Measurements from ENCODE around the gene NRXN3.

NRXN3 gene

GRCh38 chr14:79328863-79329262 is 1158.7 kb downstream of the NRXN3 start:
- no peak for DNase-seq (ENCODE audit: low read depth, low spot score)
- H3K4me3 ChIP-seq (ENCODE audit: low read depth, low read length) = no peak overlapping the region
- TF ChIP-seq CTCF (IDR thresholded peaks at IDR 0.05; ENCODE audit: insufficient read depth, low read length, missing control alignments) = no peak
- ChIA-PET CTCF (interaction anchor here (0.9 to 1.5 kb wide), 4 partner anchors 8 to 370 kb away, joined by 3 to 4 read pairs (median 4); no protein-coding TSS in a partner anchor), POLR2A (interaction anchor here (0.6 kb wide), 1 partner anchor 89 kb away, joined by 4 read pairs; no protein-coding TSS in a partner anchor)

GRCh38 chr14:79331830-79332229 is 1161.7 kb downstream of the NRXN3 start:
- no peak overlapping the region for H3K4me3 ChIP-seq (ENCODE audit: low read depth, low read length)
- ChIA-PET CTCF (no interaction called here), POLR2A (no interaction called here)
- TF ChIP-seq CTCF (IDR thresholded peaks at IDR 0.05; ENCODE audit: insufficient read depth, low read length, missing control alignments) = no peak
- no peak for DNase-seq (ENCODE audit: low read depth, low spot score)

GRCh38 chr14:79332504-79333197 is 1162.5 kb downstream of the NRXN3 start:
- DNase-seq (ENCODE audit: low read depth, low spot score) = no peak

GRCh38 chr14:79333198-79333546 is 1163.0 kb downstream of the NRXN3 start:
- ChIA-PET CTCF (no interaction called here), POLR2A (no interaction called here)
- no peak for TF ChIP-seq CTCF (IDR thresholded peaks at IDR 0.05; ENCODE audit: insufficient read depth, low read length, missing control alignments)
- H3K4me3 ChIP-seq (ENCODE audit: low read depth, low read length) = no peak overlapping the region
- no peak for DNase-seq (ENCODE audit: low read depth, low spot score)

More at GRCh38 chr14:79332504-79333197, 1162.5 kb downstream of the NRXN3 start:
- no peak for TF ChIP-seq CTCF (IDR thresholded peaks at IDR 0.05; ENCODE audit: insufficient read depth, low read length, missing control alignments)
- ChIA-PET POLR2A (no interaction called here), CTCF (no interaction called here)
- no peak overlapping the region for H3K4me3 ChIP-seq (ENCODE audit: low read depth, low read length)

- H3K4me3 ChIP-seq (ENCODE audit: low read depth, low read length) = no peak overlapping the region
- CTCF ChIA-PET = no interaction called here
These were observed 1164.1 kb downstream of the NRXN3 start for GRCh38 chr14:79334272-79334671.

GRCh38 chr14:79337761-79338160 is 1167.6 kb downstream of the NRXN3 start:
- POLR2A ChIA-PET = no interaction called here
- CTCF ChIA-PET = no interaction called here
- no peak overlapping the region for H3K4me3 ChIP-seq (ENCODE audit: low read depth, low read length)
- DNase-seq (ENCODE audit: low read depth, low spot score) = no peak
- no peak for TF ChIP-seq CTCF (IDR thresholded peaks at IDR 0.05; ENCODE audit: insufficient read depth, low read length, missing control alignments)

More at GRCh38 chr14:79334272-79334671, 1164.1 kb downstream of the NRXN3 start:
- no peak for TF ChIP-seq CTCF (IDR thresholded peaks at IDR 0.05; ENCODE audit: insufficient read depth, low read length, missing control alignments)
- no peak for DNase-seq (ENCODE audit: low read depth, low spot score)
- POLR2A ChIA-PET = no interaction called here
